HFFc6 (cell line): ENCODE measurements around the gene SH3RF3. TPM values are rescaled to one million over a fixed set of nuclear protein-coding genes. Genes with fewer than 3 reads are reported as not detected.

Experiments used
- DNase-seq: peaks from one replicate; pipeline ENCODE4 v3.0.0-alpha.2; 2018
- H3K27ac Mint-ChIP-seq: 2 replicates; pipeline ENCODE4 v1.8.0; 2020; ENCODE audit warnings: mild to moderate bottlenecking, mixed read lengths
- H3K27me3 Mint-ChIP-seq: 2 replicates; pipeline ENCODE4 v1.8.0; 2021; ENCODE audit warnings: mild to moderate bottlenecking, moderate library complexity, mixed read lengths; ENCODE audit not compliant: insufficient read depth
- H3K36me3 Mint-ChIP-seq: 2 replicates; pipeline ENCODE4 v1.8.0; 2021; ENCODE audit warnings: low read depth, mixed read lengths
- H3K4me1 Mint-ChIP-seq: 2 replicates; pipeline ENCODE4 v1.8.0; 2020; ENCODE audit warnings: low read depth, mixed read lengths
- H3K4me3 Mint-ChIP-seq: 2 replicates; pipeline ENCODE4 v1.8.0; 2020; ENCODE audit warnings: mild to moderate bottlenecking, moderate library complexity, mixed read lengths
- H3K9me3 Mint-ChIP-seq: 2 replicates; pipeline ENCODE4 v1.8.0; 2020; ENCODE audit warnings: mild to moderate bottlenecking, mixed read lengths
- CTCF ChIP-seq: fragments of 200-600 bp; sonication (generic); IDR thresholded peaks from 2 replicates; pipeline ENCODE4 v1.5.0; 2021; ENCODE audit warnings: antibody characterized with exemption, mild to moderate bottlenecking
- total RNA-seq, 6 experiments: library from RNA; stranded (reverse); fragmentation: NEBNext Ultra II Directional; extraction: Animal tissue kit (Norgen Biotek cat#: 25700); gene quantifications; 2 replicates in 1 of 6; 3 replicates in 5 of 6; pipeline ENCODE4 v1.2.3, GENCODE V29; 2021

SH3RF3 gene
- total RNA-seq, 6 experiments from 2014 or later: 2.4 to 4.4 (median 3.7) TPM

- Mint-ChIP-seq H3K4me1 (peaks cover 11% of the 10 kb centered on the region), H3K36me3 (no peaks in the 10 kb centered on the region), H3K9me3 (no peaks in the 10 kb centered on the region), H3K4me3 (no peak overlapping the region), H3K27me3 (peaks cover 25% of the 10 kb centered on the region), H3K27ac (no peak overlapping the region)
- no peak for TF ChIP-seq CTCF
- no peak for DNase-seq
Measured at GRCh38 chr2:109148117-109148746, 19.2 kb downstream of the SH3RF3 start.

GRCh38 chr2:109148991-109149645 lies 20.1 kb downstream of the SH3RF3 start:
- Mint-ChIP-seq H3K27me3 (peaks cover 26% of the 10 kb centered on the region), H3K9me3 (no peaks in the 10 kb centered on the region), H3K36me3 (no peaks in the 10 kb centered on the region), H3K4me3 (no peak overlapping the region), H3K4me1 (peaks cover 11% of the 10 kb centered on the region), H3K27ac (no peak overlapping the region)
- TF ChIP-seq CTCF: no peak
- DNase-seq: no peak

GRCh38 chr2:109150559-109150958 lies 21.6 kb downstream of the SH3RF3 start:
- H3K27ac Mint-ChIP-seq: no peak overlapping the region
- no peak for TF ChIP-seq CTCF
- H3K4me1 Mint-ChIP-seq: peaks cover 11% of the 10 kb centered on the region
- H3K36me3 Mint-ChIP-seq: no peaks in the 10 kb centered on the region
- no peaks in the 10 kb centered on the region for H3K9me3 Mint-ChIP-seq
- H3K27me3 Mint-ChIP-seq: peaks cover 21% of the 10 kb centered on the region
- DNase-seq: no peak
- no peak overlapping the region for H3K4me3 Mint-ChIP-seq

GRCh38 chr2:109151519-109151918 lies 22.5 kb downstream of the SH3RF3 start:
- peaks cover 21% of the 10 kb centered on the region for H3K27me3 Mint-ChIP-seq
- H3K4me1 Mint-ChIP-seq: peaks cover 11% of the 10 kb centered on the region
- DNase-seq: no peak
- no peaks in the 10 kb centered on the region for H3K36me3 Mint-ChIP-seq
- H3K27ac Mint-ChIP-seq: no peak overlapping the region
- no peaks in the 10 kb centered on the region for H3K9me3 Mint-ChIP-seq
- no peak for TF ChIP-seq CTCF
- H3K4me3 Mint-ChIP-seq: no peak overlapping the region

- no peak overlapping the region for H3K27ac Mint-ChIP-seq
- H3K9me3 Mint-ChIP-seq: no peaks in the 10 kb centered on the region
- H3K36me3 Mint-ChIP-seq: no peaks in the 10 kb centered on the region
- peaks cover 8% of the 10 kb centered on the region for H3K4me1 Mint-ChIP-seq
- H3K4me3 Mint-ChIP-seq: no peak overlapping the region
- DNase-seq: no peak
- no peak for TF ChIP-seq CTCF
- H3K27me3 Mint-ChIP-seq: peaks cover 18% of the 10 kb centered on the region
Measured at GRCh38 chr2:109153005-109153784, 24.2 kb downstream of the SH3RF3 start.
